ENCODE data around the gene WDR46.

WDR46 gene

DNA sequence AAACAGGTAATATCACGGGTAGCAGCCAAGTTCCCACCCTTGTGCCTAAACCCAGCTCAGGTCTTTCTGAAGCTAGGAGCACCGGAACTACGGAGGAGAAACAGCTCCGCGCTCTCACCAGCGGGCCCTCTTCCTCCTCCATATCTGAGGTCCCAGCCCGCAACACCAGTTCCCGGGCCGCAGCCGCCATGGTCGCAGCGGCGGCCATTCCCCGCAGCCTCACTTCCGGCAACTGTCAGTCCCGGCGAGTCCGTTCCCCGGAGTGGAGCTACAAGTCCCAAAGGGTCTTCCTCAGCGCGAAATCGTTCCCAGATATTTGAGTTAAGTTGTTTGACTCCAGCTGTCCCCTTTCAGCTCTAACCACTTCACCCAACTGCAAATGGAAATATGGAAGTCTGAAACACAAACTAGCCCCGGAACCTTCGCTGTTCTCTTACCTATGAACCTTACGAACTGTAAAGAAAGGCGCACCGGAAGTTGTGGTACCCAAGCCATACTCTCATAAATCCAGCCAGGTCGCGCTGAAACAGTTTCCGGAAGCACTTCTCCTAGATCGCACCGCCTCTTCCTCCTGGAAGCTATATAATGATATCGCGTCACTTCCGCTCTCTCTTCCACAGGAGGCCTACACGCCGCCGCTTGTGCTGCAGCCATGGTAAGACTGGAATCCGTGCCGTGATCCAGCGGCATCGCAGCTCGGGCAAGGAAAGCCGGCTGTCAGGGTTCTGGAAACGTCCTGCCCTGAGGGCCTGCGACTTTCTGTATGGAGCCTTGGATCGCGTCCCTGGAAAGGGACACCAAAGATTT lies 17.4 kb downstream of the WDR46 start, which contains the start of the genes RPS18 and VPS52 (continued):
- TF ChIP-seq ZNF449 (tag by site-specific recombination; IDR thresholded peaks at IDR 0.05) (peak; percentile 12; the same call in 1 of the 2 replicates), BCL11B (tag by site-specific recombination; IDR thresholded peaks at IDR 0.05; ENCODE audit: low read depth) (peak; percentile 27; the same call in 1 of the 2 replicates), GLI4 (tag by site-specific recombination; IDR thresholded peaks at IDR 0.05) (peak; percentile 39), OSR2 (tag by site-specific recombination; IDR thresholded peaks at IDR 0.05) (peak; percentile 20; the same call in 1 of the 2 replicates), REPIN1 (tag by site-specific recombination; IDR thresholded peaks at IDR 0.05; ENCODE audit: low read depth) (0 out of 2 replicates have a peak, but pooled peaks have one; percentile 12), ZNF394 (tag by site-specific recombination; IDR thresholded peaks at IDR 0.05; ENCODE audit: borderline replicate concordance) (peak; percentile 73), KLF9 (tag by site-specific recombination; IDR thresholded peaks at IDR 0.05; ENCODE audit: low read depth) (peak; percentile 7), KLF10 (tag by site-specific recombination; IDR thresholded peaks at IDR 0.05) (peak; percentile 67; the same call in 1 of the 2 replicates), SETDB1 (IDR thresholded peaks at IDR 0.05; ENCODE audit: insufficient read length, low read length) (no peak), ZSCAN4 (tag by site-specific recombination; IDR thresholded peaks at IDR 0.05) (peak; percentile 39), ZNF600 (tag by site-specific recombination; IDR thresholded peaks at IDR 0.05) (peak; percentile 91), YY1 (tag by site-specific recombination; IDR thresholded peaks at IDR 0.05) (peak; percentile 99), ZNF16 (tag by site-specific recombination; IDR thresholded peaks at IDR 0.05; ENCODE audit: low read depth) (0 out of 2 replicates have a peak, but pooled peaks have one; percentile 49), SP7 (tag by site-specific recombination; IDR thresholded peaks at IDR 0.05) (peak; percentile 95), HOXC10 (CRISPR knock-in tag; IDR thresholded peaks at IDR 0.05) (peak; percentile 91), YY2 (tag by site-specific recombination; IDR thresholded peaks at IDR 0.05) (peak; percentile 99), HIC1 (tag by site-specific recombination; IDR thresholded peaks at IDR 0.05) (peak; percentile 79), ZIC2 (tag by site-specific recombination; IDR thresholded peaks at IDR 0.05) (peak; percentile 37), ZFP69B (tag by site-specific recombination; IDR thresholded peaks at IDR 0.05) (peak; percentile 10; the same call in 1 of the 2 replicates), PBX3 (CRISPR knock-in tag; IDR thresholded peaks at IDR 0.05) (peak; percentile 78), TRIM28 (IDR thresholded peaks at IDR 0.05; ENCODE audit: borderline replicate concordance, low read length) (peak; percentile 84; the same call in 1 of the 2 replicates), ZEB2 (tag by site-specific recombination; IDR thresholded peaks at IDR 0.05) (peak; percentile 77), ZSCAN23 (tag by site-specific recombination; IDR thresholded peaks at IDR 0.05) (peak; percentile 37; the same call in 1 of the 2 replicates)
- TF ChIP-seq, protein P1, sequence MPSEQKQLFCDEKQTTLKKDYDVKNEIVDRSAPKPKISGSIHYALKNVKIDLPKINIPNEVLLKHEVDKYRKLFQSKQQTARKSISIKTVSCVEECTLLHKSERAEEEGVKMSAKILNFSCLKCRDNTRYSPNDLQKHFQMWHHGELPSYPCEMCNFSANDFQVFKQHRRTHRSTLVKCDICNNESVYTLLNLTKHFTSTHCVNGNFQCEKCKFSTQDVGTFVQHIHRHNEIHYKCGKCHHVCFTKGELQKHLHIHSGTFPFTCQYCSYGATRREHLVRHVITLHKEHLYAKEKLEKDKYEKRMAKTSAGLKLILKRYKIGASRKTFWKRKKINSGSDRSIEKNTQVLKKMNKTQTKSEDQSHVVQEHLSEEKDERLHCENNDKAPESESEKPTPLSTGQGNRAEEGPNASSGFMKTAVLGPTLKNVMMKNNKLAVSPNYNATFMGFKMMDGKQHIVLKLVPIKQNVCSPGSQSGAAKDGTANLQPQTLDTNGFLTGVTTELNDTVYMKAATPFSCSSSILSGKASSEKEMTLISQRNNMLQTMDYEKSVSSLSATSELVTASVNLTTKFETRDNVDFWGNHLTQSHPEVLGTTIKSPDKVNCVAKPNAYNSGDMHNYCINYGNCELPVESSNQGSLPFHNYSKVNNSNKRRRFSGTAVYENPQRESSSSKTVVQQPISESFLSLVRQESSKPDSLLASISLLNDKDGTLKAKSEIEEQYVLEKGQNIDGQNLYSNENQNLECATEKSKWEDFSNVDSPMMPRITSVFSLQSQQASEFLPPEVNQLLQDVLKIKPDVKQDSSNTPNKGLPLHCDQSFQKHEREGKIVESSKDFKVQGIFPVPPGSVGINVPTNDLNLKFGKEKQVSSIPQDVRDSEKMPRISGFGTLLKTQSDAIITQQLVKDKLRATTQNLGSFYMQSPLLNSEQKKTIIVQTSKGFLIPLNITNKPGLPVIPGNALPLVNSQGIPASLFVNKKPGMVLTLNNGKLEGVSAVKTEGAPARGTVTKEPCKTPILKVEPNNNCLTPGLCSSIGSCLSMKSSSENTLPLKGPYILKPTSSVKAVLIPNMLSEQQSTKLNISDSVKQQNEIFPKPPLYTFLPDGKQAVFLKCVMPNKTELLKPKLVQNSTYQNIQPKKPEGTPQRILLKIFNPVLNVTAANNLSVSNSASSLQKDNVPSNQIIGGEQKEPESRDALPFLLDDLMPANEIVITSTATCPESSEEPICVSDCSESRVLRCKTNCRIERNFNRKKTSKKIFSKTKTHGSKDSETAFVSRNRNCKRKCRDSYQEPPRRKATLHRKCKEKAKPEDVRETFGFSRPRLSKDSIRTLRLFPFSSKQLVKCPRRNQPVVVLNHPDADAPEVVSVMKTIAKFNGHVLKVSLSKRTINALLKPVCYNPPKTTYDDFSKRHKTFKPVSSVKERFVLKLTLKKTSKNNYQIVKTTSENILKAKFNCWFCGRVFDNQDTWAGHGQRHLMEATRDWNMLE (tag by site-specific recombination; conservative IDR thresholded peaks at IDR 0.05; ENCODE audit: low read depth), result peak; percentile 98
- TF ChIP-seq, protein P2, sequence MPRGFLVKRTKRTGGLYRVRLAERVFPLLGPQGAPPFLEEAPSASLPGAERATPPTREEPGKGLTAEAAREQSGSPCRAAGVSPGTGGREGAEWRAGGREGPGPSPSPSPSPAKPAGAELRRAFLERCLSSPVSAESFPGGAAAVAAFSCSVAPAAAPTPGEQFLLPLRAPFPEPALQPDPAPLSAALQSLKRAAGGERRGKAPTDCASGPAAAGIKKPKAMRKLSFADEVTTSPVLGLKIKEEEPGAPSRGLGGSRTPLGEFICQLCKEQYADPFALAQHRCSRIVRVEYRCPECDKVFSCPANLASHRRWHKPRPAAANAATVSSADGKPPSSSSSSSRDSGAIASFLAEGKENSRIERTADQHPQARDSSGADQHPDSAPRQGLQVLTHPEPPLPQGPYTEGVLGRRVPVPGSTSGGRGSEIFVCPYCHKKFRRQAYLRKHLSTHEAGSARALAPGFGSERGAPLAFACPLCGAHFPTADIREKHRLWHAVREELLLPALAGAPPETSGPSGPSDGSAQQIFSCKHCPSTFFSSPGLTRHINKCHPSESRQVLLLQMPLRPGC (tag by site-specific recombination; IDR thresholded peaks at IDR 0.05), result peak; percentile 64

Measured in HEK293 (cell line).